ENCODE measurements around the gene GPT2. TPM values are rescaled to one million over a fixed set of nuclear protein-coding genes. Genes with fewer than 3 reads are reported as not detected.

The GPT2 gene, protein sequence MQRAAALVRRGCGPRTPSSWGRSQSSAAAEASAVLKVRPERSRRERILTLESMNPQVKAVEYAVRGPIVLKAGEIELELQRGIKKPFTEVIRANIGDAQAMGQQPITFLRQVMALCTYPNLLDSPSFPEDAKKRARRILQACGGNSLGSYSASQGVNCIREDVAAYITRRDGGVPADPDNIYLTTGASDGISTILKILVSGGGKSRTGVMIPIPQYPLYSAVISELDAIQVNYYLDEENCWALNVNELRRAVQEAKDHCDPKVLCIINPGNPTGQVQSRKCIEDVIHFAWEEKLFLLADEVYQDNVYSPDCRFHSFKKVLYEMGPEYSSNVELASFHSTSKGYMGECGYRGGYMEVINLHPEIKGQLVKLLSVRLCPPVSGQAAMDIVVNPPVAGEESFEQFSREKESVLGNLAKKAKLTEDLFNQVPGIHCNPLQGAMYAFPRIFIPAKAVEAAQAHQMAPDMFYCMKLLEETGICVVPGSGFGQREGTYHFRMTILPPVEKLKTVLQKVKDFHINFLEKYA
- total RNA-seq: 1 to 10 TPM; 3.1 to 5.7 TPM

DNA sequence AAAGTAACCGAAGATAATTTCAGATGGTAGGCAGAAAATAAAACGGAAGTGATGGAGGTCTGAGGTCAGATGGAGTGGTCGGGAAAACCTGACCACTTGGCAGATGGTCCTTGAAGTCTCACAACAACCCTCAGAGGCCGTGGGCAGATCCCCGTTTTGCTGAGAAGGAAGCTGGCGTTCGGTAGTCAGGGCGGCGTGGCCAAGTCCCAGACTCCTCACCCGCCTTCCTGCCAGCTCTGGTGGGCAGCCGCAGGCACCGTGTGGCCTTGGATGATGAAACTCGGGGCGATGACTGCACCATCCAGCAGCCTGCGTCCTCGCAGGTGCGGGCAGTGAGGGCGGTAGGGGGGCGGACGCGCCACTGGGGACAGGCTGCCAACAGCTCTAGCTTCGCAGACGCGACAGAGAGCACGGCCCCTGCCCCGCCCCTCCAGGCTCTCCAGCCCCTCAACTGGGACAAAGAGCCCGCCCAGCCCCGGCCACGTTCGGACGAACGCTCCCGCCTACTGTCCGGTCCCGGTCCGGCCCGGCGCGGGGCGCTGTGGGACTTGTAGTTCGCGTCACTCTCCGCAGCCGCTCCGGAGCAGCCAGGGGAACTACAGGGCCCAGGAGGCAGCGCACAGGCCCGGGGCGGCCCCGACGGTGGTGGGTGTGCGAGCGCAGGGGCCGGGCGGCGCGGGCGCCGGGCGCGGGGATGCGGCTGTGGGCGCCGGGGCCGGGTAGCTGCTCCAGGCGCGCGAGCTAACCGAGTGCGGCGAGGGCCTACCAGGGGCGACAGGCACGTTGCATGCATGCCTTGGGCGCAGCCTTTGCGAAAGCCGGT, at the start of gene GPT2:
GPT2 (plus strand) TSS at position 673 of the 823 bp plus-strand sequence. CDS start 354 bp downstream, outside the sequence.

GRCh38 chr16:46973207-46973995, 89.2 kb downstream of the GPT2 start, which contains the start of gene DNAJA2:
Gene DNAJA2 (minus strand): TSS chr16:46973674. CDS start chr16:46973572, 102 bp downstream.

Small RNA genes lying within 50 kb of the gene (small RNA-seq; reads per million reads assigned to genes)
- 0 reads per million in 2 donors for gene AC007225.2

Other genes with a start within 250 kb of the GPT2 start
- 100 to 1,000 TPM; 120 to 145 TPM for gene VPS35, start 195.2 kb upstream of the GPT2 start, total RNA-seq
- gene ORC6, start 194.7 kb upstream of the GPT2 start, total RNA-seq: 10 to 100 TPM; 12.4 to 42.0 TPM
- 1 to 10 TPM in 1 of 2 donors, under 1 TPM in 1; 0.67 to 1.4 TPM for gene MYLK3, start 136.0 kb upstream of the GPT2 start, total RNA-seq
- 1 to 10 TPM; 5.5 to 6.3 TPM for gene C16orf87, start 53.2 kb upstream of the GPT2 start, total RNA-seq
- gene DNAJA2, start 89.3 kb downstream of the GPT2 start, total RNA-seq: 10 to 100 TPM; 58.8 to 90.9 TPM

All from melanocyte of skin (primary cell).